HG03196 (cell line): ENCODE measurements around the gene UPK3BL2.
A peak's percentile ranks its signal among the peaks of the same experiment; 100 is the strongest.
"Not testable (repeated sequence)": the region's sequence is repeated elsewhere in the genome, so short reads cannot be mapped to it uniquely, and the experiment has no call there.

Experiments
- ATAC-seq: cut with Tn5 transposase; IDR thresholded peaks from one replicate; pipeline ENCODE4 v1.9.1; 2021; ENCODE audit not compliant: unreplicated experiment

The UPK3BL2 gene, protein sequence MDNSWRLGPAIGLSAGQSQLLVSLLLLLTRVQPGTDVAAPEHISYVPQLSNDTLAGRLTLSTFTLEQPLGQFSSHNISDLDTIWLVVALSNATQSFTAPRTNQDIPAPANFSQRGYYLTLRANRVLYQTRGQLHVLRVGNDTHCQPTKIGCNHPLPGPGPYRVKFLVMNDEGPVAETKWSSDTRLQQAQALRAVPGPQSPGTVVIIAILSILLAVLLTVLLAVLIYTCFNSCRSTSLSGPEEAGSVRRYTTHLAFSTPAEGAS

DNA sequence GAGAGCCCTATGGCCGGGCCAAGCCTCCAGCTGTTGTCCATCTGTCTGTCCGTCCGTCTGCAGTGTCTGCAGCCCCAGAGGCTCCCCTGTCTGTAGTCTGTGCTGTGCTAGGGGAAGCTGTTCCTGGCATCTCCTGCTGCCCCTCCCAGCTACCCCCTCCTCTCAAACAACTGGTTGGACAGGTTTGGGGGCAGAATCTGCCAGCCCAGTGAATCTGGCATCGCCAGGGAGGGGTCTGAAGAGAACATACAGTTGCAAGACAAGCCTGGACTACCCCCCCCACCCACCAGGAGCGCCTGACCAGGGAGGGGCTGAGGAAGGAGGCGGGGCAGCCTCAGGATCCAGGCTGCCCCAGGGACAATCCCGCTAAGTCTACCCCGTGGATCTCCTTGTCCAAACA lies at the start of gene UPK3BL2:
Gene UPK3BL2, minus strand, starts transcription at position 101 of the 400 bp plus-strand sequence. Its CDS starts 60 bp downstream, at position 41.
- not testable (repeated sequence) for ATAC-seq

- peak; percentile 31 for ATAC-seq
These were observed 49.1 kb upstream of the UPK3BL2 start for GRCh38 chr7:102592477-102593019.

DNA sequence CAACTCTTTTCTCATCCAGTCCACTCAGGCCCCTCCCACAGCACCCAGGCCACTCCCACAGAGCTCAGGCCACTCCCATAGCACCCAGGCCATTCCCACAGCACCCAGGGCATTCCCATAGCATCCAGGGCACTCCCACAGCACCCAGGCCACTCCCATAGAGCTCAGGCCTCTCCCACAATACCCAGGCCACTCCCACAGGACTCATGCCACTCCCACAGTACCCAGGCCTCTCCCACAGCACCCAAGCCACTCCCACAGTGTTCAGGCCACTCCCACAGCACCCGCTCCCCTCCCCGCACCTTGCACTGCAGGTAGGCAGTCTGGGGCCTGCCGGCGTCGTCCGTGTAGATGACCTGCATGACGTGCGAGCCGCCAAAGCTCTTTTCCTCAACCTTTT lies 46.4 kb upstream of the UPK3BL2 start:
- ATAC-seq = not testable (repeated sequence)

DNA sequence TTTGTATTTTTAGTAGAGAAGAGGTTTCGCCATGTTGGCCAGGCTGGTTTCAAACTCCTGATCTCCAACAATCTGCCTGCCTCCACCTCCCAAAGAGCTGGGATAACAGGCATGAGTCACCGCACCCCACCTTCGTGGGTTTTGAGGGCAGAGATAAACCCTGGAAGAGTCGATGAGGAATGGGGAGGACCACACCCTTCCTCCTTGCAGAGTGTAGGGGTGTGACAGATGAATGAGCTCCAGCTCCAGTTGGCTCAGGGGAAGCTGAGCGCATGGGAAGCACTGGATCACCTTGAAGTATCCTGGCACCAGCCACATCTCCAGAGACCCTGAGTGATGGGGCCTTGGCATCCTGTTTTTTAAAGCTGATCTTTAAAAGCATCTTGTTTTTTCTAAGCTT lies 40.0 kb upstream of the UPK3BL2 start:
- ATAC-seq = not testable (repeated sequence)

DNA sequence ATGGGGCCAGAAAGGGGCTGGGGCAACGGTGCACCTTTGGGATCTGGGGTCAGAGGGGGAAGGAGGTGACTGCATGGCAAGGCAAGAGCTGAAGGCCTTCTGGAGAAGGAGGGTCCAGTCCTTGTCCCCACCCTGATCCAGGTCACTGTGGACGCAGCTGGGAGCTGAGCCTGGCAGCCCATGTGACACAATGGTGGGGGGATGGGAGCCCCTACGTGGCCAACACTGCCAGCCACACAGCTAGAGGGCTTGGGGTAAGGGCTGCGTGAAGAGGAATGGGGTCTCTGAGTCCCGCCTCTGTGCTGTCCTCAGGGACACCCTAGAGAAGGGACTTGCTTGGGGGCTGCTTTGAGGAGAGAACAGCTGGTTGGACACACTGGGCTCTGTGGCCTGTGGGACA lies 38.2 kb upstream of the UPK3BL2 start:
- not testable (repeated sequence) for ATAC-seq

GRCh38 chr7:102578486-102578885 lies 35.0 kb upstream of the UPK3BL2 start:
- ATAC-seq = not testable (repeated sequence)

DNA sequence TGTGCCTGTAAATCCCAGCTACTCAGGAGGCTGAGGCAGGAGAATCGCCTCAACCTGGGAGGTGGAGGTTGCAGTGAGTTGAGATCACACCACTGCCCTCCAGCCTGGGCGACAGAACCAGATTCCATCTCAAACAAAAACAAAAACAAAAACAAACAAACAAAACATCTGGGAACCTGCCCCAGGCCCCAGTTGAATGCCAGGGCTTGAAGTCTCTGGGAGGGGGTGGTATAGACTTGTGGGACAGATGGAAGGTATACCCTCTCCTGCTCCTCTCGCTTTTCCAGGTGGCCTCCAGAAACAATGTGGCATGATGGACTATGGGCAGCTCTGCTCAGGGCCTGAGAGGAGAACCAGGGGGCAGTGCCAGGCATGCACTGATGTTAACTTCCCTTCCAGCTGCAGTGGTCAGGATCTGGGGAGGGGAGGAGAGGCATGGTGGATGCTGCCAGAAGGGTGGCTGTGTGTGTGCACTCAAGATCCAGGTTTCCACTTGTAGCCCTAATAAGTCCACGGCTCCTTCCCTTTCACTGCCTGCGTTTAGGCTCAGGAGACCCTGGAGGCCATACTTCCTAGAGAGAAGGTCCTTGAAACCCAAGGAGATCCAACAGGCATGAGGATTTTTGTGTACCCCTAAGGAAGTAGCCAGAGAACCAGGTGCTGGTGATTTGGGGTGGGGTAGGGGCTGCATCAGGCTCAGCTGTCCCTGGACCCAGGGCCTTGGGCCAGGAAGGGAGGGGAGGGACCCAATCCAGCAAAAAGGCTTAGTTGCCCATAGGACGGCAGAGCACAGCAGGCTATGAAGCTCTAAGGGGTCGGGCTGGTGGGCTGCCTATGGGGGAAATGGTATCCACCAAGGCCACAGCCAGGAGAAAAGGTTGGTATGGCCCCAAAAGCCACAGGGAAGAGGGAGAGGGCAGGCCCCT lies 34.1 kb upstream of the UPK3BL2 start:
- not testable (repeated sequence) for ATAC-seq

GRCh38 chr7:102576363-102576762 lies 32.9 kb upstream of the UPK3BL2 start:
- not testable (repeated sequence) for ATAC-seq

DNA sequence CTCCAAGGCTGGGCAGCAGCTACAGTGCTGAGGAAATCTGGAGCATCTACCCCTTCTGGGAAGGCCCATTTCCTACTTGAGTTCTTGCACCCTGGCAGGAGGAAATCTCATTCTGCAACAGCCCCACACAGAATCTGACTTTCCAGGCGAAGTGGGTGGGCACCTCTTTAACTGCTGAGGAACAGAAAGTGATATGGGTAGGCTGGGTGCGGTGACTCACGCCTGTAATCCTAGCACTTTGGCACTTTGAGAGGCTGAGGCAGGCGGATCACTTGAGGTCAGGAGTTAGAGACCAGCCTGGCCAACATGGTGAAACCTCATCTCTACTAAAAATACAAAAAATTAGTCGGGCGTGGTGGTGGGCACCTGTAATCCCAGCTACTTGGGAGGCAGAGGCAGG lies 31.1 kb upstream of the UPK3BL2 start:
- ATAC-seq = not testable (repeated sequence)

- ATAC-seq = peak; percentile 91
These were observed 29.1 kb upstream of the UPK3BL2 start, which contains the start of gene POLR2J3 for GRCh38 chr7:102572261-102573239. TSS of gene POLR2J3 (minus strand) at chr7:102572583. CDS start at chr7:102572521, 62 bp downstream.

GRCh38 chr7:102568620-102569019 lies 25.1 kb upstream of the UPK3BL2 start:
- ATAC-seq = not testable (repeated sequence)

DNA sequence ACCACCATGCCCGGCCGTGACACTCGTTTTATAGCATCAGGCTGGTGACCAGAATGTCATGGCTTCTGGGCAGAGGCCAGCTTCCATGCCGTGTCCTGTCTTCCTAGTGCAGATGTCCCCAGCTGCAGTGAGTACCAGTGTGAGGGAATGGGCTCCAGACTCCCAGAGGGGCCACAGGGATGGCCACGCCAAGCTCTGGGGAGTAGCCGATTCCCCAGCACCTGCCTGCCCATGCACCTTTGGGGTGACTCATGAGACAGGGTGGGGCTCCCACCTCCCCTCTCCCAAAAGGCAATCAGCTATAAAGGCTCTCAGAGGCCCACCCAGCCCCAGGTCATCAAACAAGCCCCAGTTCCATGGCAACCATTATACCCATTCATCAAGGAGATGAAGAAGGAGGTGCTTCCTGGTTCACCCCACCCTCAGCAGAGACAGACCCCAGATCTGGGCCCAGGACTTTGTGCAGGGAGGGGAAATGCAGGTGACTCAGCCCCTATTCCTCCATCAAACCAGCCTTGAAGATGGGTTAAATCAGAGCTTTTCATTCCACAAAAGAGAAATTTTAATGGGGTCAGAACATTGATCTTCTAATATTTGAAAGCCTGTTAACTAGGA lies 7.4 kb upstream of the UPK3BL2 start, which contains the start of gene SPDYE2:
Gene SPDYE2, plus strand, starts transcription at position 419 of the 615 bp plus-strand sequence. CDS start 2,030 bp downstream, outside the sequence.
- not testable (repeated sequence) for ATAC-seq

DNA sequence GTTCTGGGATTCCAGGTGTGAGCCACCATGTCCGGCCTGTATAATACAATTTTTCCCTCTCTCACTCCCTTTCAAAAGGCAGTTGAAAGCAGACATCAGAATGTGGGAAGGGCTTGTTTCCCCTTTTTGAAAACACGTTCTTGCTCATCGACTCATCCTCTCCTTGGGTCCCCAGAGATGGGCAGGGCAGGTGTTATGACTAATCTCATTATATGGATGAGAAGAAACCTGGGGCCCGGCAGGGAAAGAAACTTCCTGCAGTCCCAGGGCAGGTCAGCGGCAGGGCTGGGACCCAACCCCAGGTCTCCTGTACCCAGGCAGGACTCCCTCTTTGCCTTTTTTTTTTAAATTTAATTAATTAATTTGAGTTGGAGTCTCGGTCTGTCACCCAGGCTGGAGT lies 2.9 kb upstream of the UPK3BL2 start:
- peak; percentile 46 for ATAC-seq

- not testable (repeated sequence) for ATAC-seq
These were observed 1.8 kb upstream of the UPK3BL2 start for GRCh38 chr7:102545288-102545687.

GRCh38 chr7:102544372-102544771 lies 876 bp upstream of the UPK3BL2 start:
- not testable (repeated sequence) for ATAC-seq

GRCh38 chr7:102542771-102543170 lies 725 bp downstream of the UPK3BL2 start:
- not testable (repeated sequence) for ATAC-seq

DNA sequence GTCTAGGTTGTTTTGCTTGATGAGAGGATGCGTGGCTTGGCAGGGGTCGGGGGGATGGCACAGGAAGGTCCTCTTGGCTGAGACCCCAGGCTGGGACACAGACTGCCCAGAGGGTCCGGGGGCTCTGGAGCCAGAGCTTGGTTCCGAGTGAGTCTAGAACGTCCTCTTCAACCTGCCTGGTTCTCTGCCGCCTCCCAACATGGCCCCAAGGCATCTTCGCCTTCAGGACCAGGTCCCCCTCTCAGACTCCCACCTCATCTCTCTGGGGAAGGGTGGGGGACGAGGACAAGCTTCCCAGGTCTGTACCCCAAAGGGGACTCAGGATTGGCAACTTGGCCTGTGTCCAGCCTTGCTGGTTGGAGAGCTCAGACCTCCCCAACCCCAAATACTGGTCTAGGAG lies 1.4 kb downstream of the UPK3BL2 start:
- ATAC-seq = not testable (repeated sequence)

DNA sequence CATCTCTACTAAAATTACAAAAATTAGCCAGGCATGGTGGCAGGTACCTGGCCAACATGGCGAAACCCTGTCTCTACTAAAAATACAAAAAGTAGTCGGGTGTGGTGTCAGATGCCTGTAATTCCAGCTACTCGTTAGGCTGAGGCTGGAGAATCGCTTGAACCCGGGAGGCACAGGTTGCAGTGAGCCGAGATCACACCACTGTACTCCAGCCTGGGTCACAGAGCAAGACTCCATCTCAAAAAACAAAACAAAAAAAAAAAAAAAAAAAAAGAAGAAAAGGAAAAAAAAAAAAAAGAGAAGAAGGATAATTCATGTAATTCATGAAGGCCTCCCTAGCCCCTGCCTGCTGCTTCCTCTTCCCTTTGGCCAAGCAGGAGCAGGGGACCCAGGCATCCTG lies 2.9 kb downstream of the UPK3BL2 start:
- ATAC-seq = not testable (repeated sequence)

- not testable (repeated sequence) for ATAC-seq
These were observed 8.4 kb downstream of the UPK3BL2 start for GRCh38 chr7:102535062-102535615.
